DND-41 (cell line): ENCODE data around the gene SWSAP1.

ENCODE experiments used
- ATAC-seq: fragments of 200-7000 bp; cut with Tn5 transposase; 3 replicates; pipeline ENCODE4 v1.9.1; 2021; ENCODE audit warnings: low read depth; ENCODE audit not compliant: insufficient read depth
- DNase-seq: peaks from one replicate; pipeline ENCODE4 v3.0.0-alpha.2; 2020
- H2AFZ ChIP-seq: 2 replicates; pipeline ENCODE4 v1.6.0; 2012; ENCODE audit warnings: low read depth, low read length
- H3K27ac ChIP-seq: 2 replicates; pipeline ENCODE4 v1.5.1; 2012; ENCODE audit warnings: low read length, inconsistent platforms
- H3K27me3 ChIP-seq: fragments of 200-600 bp; sonication (generic); 2 replicates; pipeline ENCODE4 v1.6.0; 2012; ENCODE audit warnings: low read length, mild to moderate bottlenecking, inconsistent platforms; ENCODE audit not compliant: insufficient read depth, poor library complexity
- H3K36me3 ChIP-seq: 2 replicates; pipeline ENCODE4 v1.5.1; 2012; ENCODE audit warnings: low read length, inconsistent platforms; ENCODE audit not compliant: insufficient read depth
- H3K4me1 ChIP-seq: 2 replicates; pipeline ENCODE4 v1.5.1; 2012; ENCODE audit warnings: mild to moderate bottlenecking, low read length; ENCODE audit not compliant: insufficient read depth
- H3K4me2 ChIP-seq: 2 replicates; pipeline ENCODE4 v1.6.0; 2012; ENCODE audit warnings: mild to moderate bottlenecking, moderate library complexity, low read length, inconsistent platforms; ENCODE audit not compliant: insufficient read depth
- H3K4me3 ChIP-seq, 2 experiments: fragments of 200-600 bp in 1 of 2; shearing (Covaris generic) in 1 of 2; 2 replicates each; pipeline ENCODE4 v1.5.1; 2012 to 2016; ENCODE audit warnings: inconsistent platforms in 2 of 2, low read length in 2 of 2, mild to moderate bottlenecking in 2 of 2, low read depth in 1 of 2, moderate library complexity in 1 of 2
- H3K79me2 ChIP-seq: 2 replicates; pipeline ENCODE4 v1.6.0; 2012; ENCODE audit warnings: low read length, inconsistent platforms; ENCODE audit not compliant: insufficient read depth
- H3K9ac ChIP-seq: 2 replicates; pipeline ENCODE4 v1.6.0; 2012; ENCODE audit warnings: low read depth, mild to moderate bottlenecking, inconsistent platforms, low read length, moderate library complexity
- H3K9me3 ChIP-seq: 2 replicates; pipeline ENCODE4 v1.5.1; 2012; ENCODE audit warnings: low read length, moderate library complexity, mild to moderate bottlenecking, inconsistent platforms; ENCODE audit not compliant: insufficient read depth, severe bottlenecking
- H4K20me1 ChIP-seq: 2 replicates; pipeline ENCODE4 v1.6.0; 2012; ENCODE audit warnings: low read length; ENCODE audit not compliant: insufficient read depth
- EZH2 ChIP-seq: IDR thresholded peaks from 3 replicates; pipeline ENCODE4 v1.6.1; 2012; ENCODE audit warnings: borderline replicate concordance, low read depth, mild to moderate bottlenecking, moderate library complexity, low read length, inconsistent platforms; ENCODE audit not compliant: severe bottlenecking
- TF ChIP-seq, protein P1 (sequence below): IDR thresholded peaks from 2 replicates; pipeline ENCODE4 v1.5.1; 2012; ENCODE audit warnings: borderline replicate concordance, low read length, moderate library complexity, mild to moderate bottlenecking; ENCODE audit not compliant: poor library complexity, severe bottlenecking; ENCODE audit errors: extremely low read depth

The SWSAP1 gene

GRCh38 chr19:11380653-11381537 lies 6.4 kb downstream of the SWSAP1 start:
- ATAC-seq (peak; percentile 95), DNase-seq (peak; percentile 97)
- H3K9ac ChIP-seq, result peak overlapping the region; percentile 74
- H3K27me3 ChIP-seq, result no peaks in the 10 kb centered on the region
- H4K20me1 ChIP-seq, result no peaks in the 10 kb centered on the region
- peak overlapping the region; percentile 92 for H2AFZ ChIP-seq
- H3K27ac ChIP-seq, result peak overlapping the region; percentile 91
- peaks cover 19% of the 10 kb centered on the region for H3K79me2 ChIP-seq
- peaks cover 15% of the 10 kb centered on the region for H3K36me3 ChIP-seq
- no peak for TF ChIP-seq EZH2
- TF ChIP-seq, protein P1, sequence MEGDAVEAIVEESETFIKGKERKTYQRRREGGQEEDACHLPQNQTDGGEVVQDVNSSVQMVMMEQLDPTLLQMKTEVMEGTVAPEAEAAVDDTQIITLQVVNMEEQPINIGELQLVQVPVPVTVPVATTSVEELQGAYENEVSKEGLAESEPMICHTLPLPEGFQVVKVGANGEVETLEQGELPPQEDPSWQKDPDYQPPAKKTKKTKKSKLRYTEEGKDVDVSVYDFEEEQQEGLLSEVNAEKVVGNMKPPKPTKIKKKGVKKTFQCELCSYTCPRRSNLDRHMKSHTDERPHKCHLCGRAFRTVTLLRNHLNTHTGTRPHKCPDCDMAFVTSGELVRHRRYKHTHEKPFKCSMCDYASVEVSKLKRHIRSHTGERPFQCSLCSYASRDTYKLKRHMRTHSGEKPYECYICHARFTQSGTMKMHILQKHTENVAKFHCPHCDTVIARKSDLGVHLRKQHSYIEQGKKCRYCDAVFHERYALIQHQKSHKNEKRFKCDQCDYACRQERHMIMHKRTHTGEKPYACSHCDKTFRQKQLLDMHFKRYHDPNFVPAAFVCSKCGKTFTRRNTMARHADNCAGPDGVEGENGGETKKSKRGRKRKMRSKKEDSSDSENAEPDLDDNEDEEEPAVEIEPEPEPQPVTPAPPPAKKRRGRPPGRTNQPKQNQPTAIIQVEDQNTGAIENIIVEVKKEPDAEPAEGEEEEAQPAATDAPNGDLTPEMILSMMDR, result peak; percentile 82
- no peaks in the 10 kb centered on the region for H3K9me3 ChIP-seq
- peaks cover 50% of the 10 kb centered on the region for H3K4me1 ChIP-seq
- H3K4me3 ChIP-seq, result peak overlapping the region; percentile 52 to 85
- H3K4me2 ChIP-seq, result peak overlapping the region; percentile 78

DNA sequence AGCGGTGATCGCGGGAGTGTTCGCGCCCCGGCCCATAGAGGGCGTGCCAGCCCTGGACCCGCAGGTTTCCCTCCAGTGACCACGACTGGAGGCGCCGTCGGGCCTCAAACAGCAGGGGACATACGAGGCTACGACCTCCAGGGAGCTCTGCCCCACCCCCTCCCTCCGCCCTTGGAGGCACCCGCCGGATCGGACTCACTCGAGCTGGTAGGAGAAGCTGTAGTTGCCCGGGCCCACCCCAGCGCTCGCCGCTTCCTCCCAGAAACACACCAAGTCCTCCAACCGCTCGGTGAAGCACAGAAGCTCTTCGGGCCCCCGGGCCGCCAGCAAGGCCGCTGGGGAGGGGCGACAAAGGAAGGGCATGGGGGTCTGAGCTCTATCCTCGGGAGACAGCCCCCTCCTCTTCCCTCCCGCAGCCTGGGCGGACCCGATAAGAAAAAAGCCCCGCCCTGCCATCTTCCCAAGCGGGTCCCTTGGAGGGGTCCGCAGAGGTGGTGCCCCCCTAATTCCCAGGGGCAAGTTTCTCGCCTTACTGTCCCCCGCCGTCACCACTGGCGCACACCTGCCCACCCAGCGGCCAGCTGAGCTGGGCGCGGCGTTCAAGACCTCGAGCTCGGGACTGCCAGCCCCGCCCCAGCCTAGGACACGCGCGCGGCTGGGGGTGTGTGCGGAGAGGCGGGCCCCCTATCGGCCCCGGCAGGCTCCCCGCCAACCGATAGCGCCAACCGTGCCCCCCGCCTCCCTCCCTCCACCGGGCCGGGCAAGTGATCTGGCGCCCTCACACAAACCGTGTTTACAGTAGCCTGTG lies 8.6 kb downstream of the SWSAP1 start:
- Histone ChIP-seq H3K27me3 (no peaks in the 10 kb centered on the region), H3K79me2 (peaks cover 12% of the 10 kb centered on the region), H3K36me3 (peaks cover 5% of the 10 kb centered on the region), H3K4me1 (peaks cover 28% of the 10 kb centered on the region), H3K4me3 (no peak overlapping the region), H3K9me3 (no peaks in the 10 kb centered on the region), H2AFZ (no peak overlapping the region), H3K27ac (no peak overlapping the region), H3K9ac (no peak overlapping the region), H4K20me1 (no peaks in the 10 kb centered on the region), H3K4me2 (no peak overlapping the region)
- TF ChIP-seq EZH2, result no peak
- TF ChIP-seq, protein P1, result peak; percentile 30
- no peak for ATAC-seq
- DNase-seq, result no peak

- no peak overlapping the region for H3K9ac ChIP-seq
- no peak for DNase-seq
- H3K27ac ChIP-seq, result no peak overlapping the region
- peaks cover 10% of the 10 kb centered on the region for H3K79me2 ChIP-seq
- no peaks in the 10 kb centered on the region for H3K36me3 ChIP-seq
- no peaks in the 10 kb centered on the region for H3K27me3 ChIP-seq
- H3K4me2 ChIP-seq, result no peak overlapping the region
- H3K4me1 ChIP-seq, result peaks cover 26% of the 10 kb centered on the region
- no peaks in the 10 kb centered on the region for H4K20me1 ChIP-seq
- H3K4me3 ChIP-seq, result no peak overlapping the region
- TF ChIP-seq, protein P1, result no peak
- TF ChIP-seq EZH2, result no peak
- no peak overlapping the region for H2AFZ ChIP-seq
- no peak for ATAC-seq
- no peaks in the 10 kb centered on the region for H3K9me3 ChIP-seq
Measured at GRCh38 chr19:11383706-11384048, 9.2 kb downstream of the SWSAP1 start.
